Central memory CD4-positive, alpha-beta T cell (primary cell): Measurements from ENCODE around the gene JAKMIP2.
"Not testable (repeated sequence)": the region's sequence is repeated elsewhere in the genome, so short reads cannot be mapped to it uniquely, and the experiment has no call there.

Experiments used
- DNase-seq: peaks from one replicate; pipeline ENCODE4 v3.0.0; 2022
- total RNA-seq, 3 experiments: gene quantifications; one replicate each; lab custom pipeline; 2026; lab: John Stamatoyannopoulos, UW

Gene JAKMIP2
- total RNA-seq = 5.0 to 23.9 (median 9.8) reads per million in 3 experiments

DNA sequence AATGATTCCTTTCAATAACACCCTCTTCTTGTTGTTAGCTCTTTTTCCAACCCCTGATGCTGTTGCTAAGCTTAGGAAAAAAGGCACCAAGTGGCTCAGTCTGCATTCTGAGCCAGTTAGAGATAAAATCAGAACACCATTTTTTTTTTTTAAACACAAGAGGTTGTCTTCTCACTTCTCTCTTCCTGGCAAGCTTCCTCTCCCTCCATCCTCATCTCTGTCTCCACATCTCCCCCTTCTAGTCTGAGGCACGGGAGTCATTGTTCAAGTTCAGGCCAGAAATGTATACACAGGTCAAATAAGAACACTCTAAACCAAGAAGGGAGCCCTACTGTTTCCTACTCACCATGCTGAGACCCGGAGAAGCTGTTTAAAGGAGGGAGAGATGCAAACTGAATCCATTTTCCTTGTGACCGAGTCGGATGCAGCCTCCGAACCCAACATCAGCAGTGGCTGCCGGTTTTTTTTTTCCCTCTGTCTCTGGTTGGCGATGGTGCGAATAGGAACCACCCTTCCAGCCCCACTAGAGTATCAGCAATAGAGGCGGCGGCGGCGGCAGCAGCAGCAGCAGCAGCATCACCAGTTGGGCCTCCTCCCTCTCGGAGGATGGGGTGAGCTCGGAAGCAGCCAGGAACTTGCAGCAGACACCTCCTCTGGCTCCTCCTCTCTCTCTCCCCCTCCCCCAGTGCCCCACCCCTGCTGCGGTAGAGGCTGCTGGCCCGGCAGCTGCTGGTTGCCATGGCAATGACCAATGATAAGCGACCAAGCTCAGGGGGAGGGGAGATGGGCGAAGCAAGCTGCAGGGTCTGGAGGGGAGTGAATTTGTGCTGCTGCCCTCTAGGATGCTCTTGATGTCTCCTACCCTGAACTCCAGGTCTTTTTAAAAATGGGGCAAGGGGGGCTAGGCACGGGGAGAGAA, at the start of gene JAKMIP2:
Gene JAKMIP2 (minus strand): TSS at position 619 of the 919 bp plus-strand sequence. CDS start 110,922 bp downstream, outside the sequence.
- peak; percentile 59 for DNase-seq

DNA sequence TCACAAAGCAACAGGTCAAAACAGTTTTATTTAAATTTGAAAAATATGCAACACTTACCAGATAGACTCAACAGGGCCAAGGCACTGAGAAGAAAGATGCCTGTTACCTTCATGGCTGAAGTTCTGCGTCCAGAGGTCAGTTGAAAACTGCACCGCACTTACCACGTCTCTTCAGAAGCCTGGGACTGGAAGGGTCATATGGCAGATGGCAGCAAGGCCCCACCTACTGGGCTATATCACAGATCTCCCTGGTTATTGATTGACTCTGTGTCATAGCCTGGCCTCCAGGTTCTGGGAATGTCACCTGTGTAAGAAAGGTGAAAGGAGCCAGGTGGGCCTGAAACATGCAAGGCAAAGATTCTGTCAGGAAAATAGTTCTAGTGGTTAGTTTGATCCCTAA, 48.9 kb upstream of the JAKMIP2 start, which contains the start of gene SPINK1:
Gene SPINK1 (minus strand): TSS at position 207 of the 400 bp plus-strand sequence. CDS start 94 bp downstream, at position 113.
- no peak for DNase-seq

DNA sequence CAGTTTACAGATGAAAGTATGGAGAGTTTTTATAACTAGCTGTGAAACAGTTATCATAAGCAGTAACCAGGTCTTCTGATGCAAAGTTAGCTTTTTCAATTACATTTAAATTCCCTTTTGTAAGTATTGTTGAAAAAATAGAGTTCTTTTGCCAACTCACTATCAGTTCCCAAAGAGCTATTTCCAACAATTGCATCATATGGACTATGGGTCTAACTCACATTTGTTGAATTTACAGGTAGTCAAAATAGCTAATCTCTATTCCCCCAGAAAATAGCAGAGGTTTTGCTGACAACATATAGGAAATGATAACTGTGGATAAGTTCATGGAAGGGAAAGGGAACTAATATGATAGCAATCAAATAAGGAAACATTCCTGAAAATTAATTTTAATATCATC, 47.5 kb upstream of the JAKMIP2 start:
- DNase-seq = no peak

DNA sequence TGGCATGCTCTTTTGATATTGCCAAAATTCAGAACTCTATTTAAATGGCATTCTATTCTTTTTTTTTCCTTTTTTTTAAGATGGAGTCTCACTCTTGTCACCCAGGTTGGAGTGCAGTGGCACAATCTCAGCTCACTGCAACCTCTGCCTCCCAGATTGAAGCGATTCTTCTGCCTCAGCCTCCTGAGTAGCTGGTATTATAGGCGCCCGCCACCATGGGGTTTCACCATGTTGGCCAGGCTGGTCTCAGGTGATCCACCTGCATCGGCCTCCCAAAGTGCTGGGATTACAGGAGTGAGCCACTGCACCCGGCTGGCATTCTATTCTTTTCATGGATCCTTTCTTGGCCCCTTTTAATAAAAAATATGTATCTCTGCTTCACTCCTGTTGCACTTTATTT, 44.5 kb upstream of the JAKMIP2 start:
- DNase-seq = not testable (repeated sequence)

DNA sequence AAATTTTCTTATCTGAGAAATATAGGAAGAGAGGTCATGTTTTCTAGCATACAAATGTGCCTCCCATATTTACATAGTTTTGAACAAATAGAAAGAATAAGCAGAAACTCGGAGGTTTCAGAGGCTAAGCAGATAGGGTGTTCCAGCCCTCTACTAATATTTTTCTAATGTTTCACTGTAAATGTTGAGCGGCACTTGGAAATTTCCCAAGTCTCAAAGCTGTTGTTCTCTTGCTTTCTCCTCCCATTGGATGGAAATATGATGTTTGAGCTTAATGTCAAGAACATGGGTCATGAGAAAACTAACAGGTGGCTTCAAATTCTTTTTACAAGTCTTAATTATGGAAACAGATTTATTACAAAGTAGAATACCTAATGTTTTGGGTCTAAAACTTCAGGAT, 43.8 kb upstream of the JAKMIP2 start:
- DNase-seq = no peak

DNA sequence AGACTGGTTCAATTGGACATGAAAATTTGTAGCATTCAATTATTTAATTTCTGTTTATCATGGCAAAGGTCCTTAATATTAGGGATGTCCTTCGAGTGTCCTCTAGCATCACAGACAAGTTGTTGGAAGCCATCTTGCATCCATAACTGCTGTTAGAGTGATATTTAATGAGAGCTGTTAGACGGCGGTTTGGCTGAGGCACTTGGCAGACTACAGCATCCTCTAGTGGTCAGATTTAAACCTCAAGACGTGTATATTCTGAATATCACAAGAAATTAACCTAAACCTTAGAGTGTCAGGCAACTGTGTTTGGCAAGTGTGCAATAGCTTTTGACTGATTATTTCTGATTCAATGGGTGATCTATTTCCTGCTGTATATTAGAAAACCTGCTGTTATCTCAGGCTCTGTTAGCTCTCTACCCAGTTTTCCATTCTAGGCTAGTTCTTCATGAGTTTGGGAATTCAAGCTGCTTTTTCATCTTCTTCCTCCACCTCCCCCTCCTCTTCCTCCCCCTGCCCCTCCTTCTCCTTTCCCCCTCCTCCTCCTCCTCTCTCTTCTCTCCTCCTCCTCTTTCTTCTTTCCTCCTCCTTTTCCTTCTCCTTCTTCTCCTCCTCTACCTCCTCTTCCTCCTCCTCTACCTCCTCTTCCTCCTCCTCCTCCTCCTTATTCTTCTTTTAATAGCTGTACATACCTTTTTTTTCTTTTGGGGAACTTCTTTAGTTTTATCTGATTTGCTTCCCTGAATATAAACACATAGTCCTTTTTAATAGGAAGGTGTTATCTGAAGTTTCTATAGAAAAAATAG, 40.4 kb upstream of the JAKMIP2 start:
- peak; percentile 4 for DNase-seq

DNA sequence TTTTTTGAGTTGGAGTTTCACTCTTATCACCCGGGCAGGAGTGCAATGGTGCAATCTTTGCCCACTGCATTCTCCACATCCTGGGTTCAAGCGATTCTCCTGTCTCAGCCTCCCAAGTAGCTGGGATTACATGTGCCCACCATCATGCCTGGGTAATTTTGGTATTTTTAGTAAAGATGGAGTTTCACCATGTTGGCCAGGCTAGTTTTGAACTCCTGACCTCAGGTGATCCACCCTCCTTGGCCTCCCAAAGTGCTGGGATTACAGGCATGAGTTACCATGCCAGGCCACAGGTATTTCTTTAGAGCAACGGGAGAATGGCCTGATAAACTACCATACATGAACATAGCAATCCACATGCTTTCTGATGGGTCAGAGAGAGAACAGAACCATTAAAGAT, 39.7 kb upstream of the JAKMIP2 start:
- DNase-seq = not testable (repeated sequence)

DNA sequence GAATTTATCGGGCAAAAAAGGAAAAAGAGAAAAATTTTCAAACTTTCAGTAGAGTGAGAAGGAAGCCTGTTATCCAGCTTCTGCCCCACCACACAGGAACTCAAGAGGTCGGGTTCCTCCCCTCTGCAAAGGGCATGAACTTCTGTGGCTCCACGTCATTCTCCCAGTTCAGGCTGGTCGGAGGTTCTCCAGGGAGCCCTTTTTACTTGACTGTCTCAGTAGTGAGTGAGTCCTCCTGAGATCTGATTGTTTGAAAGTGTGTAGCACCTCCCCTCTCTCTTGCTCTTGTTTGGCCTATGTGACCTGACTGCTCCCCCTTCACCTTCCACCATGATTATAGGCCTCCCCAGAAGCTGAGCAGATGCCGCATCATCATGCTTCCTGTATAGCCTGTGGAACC, 39.2 kb upstream of the JAKMIP2 start:
- DNase-seq = no peak

DNA sequence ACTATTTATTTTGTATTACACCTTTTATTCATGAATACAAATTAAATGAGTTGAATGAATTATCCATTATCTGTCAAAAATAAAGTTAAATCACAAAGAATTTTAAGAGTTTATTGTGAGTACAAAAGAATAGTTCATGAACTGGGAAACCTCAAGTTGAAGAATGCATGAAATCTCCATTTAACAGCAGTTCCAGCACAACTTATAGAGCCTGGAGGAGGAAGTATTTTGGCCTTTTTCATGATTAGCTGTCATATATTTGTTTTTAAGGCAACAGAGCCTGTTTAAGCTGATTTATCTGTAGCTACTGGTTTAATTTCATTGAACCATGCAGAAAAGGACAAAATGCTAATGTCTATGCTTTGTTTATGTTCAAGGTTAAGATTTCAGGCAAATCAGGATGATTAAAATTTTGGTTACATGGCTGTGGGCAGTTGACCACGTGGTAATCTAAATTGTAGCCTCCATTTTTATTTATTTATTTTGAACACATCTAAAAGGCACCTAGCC, 36.8 kb upstream of the JAKMIP2 start:
- no peak for DNase-seq

DNA sequence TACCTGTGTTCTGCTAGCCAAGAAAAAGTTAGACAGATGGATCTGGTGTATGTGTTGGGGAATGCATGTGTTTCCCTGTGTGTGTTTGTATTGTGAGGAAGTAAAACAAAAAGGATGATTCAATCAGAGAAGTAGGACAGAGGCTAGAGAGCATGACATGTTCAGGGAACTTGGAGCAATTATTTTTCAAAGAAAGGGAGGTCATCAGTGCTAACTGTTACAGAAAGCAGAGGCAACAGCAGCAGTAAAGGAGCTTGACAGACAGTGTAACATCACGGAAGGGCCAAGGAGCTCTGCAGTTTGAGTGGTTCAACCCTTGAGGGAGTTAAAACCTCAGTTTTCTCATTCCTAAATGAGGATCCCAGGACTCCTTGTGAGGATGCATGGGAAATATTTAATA, 35.8 kb upstream of the JAKMIP2 start:
- DNase-seq = no peak

DNA sequence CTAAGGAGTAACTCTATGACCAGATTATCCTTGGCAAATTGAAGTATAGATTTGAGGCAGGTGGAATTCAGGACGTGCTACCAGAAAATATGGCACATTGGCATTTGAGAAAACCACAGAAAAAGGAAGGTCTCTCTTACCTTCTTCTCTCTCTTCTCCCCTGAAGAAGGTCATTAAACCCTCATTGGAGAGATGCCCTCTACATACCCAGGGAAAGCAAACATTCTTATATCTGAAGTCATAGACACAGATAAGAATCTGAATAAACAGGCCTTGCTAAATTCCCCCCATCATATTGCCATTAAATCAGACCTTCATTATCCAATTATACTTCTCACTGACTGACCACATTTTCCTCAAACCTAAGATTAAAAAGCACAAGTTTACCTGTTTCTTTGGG, 31.2 kb upstream of the JAKMIP2 start:
- no peak for DNase-seq

DNA sequence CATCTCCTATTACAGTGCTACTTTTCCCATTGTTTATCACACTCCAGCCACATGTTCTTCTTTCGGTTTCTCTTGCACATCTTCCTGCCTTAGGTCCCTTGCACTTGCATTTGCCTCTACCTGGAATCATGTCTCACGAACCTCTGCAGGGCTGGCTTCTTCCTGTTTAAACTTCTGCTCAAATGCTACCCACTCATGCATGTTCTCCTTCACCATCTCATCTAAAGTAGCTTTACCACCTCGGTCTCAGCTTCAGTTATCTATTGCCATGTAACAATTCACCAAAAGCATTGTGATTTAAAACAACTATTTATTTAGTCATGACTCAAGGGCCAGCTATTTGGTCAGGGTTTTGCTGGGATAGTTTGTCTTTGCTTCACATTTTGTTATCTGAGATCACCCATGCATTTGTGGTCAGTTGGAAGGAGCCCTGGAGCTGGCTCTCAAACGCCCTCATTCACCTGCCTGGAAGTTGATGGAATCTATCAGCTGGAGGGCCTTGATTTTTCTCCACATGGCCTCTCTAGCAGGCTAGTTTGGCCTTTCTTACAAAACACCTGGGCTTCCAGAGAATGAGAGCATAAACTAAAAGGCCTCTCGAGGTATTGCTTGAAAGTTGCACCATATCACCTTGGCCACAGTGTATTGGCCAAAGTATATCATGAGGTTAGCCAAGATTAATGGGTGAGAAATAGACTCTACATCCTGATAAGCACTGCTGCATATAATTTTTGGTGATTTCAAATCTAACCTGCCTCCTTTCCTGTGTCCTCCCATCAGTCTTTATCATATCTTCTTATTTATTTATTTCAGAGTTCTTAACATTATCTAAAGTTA, 27.5 kb upstream of the JAKMIP2 start:
- no peak for DNase-seq

DNA sequence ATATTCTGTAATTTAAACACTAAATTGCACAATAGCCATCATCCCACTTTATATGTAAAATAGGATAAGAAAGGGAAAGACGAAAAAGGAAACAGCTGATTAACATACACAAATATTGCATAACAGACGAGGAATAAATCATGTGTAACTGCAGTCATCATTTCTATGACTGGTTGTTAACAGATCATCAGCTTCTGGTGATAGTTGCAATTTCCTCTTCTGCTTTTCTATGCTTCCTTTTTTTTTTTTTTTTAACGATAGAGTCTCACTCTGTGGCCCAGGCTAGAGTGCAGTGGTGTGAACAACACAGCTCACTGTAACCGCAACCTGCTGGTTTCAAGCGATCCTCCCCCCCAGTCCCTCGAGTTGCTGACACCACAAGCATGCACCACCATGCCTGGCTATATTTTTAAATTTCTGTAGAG, 22.5 kb upstream of the JAKMIP2 start:
- no peak for DNase-seq

DNA sequence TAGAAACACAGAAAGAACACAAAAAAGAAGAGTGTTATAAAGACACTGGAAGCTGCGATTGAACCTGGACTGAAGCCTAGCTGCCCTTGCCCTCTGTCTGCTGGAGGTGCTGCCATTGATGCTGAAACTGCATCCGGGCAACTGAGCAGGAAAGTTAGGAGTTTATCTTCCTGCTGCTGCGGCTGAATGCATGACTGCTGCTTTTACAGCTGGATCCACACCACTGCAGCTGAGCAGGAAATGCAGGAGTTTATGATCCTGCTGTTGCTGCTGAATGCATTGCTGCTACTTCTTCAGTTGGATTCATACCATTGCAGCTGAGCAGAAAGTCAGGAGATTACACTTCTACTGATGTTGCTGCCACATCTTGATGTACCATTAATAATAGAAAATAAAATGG, 21.8 kb upstream of the JAKMIP2 start:
- no peak for DNase-seq

DNA sequence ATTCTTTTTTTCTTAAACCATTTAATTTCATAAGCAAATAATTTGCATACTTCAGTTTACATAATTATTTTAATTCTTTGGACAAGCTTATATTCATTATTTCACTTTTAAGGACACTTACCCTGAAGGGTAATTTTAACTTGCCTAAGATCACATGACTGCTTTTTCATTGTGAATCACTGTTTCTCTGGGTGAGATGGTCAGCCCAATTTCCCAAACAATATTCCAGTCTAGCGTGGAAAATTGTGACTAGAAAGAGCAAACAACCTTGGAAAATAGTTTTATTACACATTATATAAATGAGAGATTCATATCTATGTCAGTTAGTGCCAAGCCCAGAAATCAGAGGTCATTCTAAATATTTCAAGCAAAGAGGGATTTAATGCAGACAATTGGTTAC, 21.4 kb upstream of the JAKMIP2 start:
- DNase-seq = no peak

DNA sequence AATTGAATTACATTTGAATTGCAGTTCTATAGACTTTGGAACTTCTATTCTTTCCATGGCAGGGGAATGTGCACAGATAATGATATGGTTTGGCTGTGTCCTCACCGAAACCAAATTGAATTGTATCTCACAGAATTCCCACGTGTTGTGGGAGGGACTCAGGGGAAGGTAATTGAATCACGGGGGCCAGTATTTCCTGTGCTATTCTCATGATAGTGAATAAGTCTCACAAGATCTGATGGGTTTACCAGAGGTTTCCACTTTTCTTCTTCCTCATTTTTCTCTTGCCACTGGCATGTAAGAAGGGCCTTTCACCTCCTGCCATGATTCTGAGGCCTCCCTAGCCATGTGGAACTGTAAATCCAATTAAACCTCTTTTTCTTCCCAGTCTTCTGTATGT, 20.6 kb upstream of the JAKMIP2 start:
- DNase-seq = not testable (repeated sequence)

DNA sequence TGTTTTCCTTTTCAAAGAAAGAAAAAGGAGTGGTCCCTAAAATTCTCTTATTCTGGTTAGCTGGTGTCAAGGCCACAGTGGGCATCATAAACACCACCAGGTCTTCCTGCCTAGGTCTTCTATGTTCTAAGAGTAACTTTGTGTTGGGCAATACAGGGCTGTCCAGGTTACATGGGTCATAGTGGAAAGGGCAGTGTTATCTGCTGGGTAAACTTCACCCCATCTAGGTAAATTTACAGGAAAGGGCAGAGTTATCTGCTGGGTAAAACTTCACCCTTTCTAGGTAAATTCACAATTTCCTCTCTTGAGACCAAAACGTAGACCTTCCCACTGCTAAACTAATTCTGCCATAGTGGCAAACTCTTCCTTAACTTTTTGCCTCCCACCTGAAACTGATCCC, 18.9 kb upstream of the JAKMIP2 start:
- DNase-seq = no peak

DNA sequence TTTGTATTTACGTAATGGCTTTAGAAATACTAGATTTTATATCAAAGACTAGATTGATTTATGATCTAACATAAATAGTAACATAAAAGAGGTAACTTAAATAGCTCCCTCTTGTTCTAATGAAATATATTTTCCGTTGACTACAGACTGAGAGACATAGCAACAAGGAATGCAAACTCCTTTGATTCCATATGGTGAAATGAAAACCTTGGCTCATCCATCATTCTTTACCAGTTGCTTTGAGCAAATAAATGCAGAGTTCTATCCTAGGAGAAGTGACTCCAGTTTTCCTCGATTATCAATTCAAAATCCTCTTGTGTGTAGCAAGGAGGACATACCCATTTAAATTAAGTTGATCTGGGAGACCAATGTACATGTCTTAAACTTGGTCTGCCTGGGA, 18.0 kb upstream of the JAKMIP2 start:
- DNase-seq = no peak

DNA sequence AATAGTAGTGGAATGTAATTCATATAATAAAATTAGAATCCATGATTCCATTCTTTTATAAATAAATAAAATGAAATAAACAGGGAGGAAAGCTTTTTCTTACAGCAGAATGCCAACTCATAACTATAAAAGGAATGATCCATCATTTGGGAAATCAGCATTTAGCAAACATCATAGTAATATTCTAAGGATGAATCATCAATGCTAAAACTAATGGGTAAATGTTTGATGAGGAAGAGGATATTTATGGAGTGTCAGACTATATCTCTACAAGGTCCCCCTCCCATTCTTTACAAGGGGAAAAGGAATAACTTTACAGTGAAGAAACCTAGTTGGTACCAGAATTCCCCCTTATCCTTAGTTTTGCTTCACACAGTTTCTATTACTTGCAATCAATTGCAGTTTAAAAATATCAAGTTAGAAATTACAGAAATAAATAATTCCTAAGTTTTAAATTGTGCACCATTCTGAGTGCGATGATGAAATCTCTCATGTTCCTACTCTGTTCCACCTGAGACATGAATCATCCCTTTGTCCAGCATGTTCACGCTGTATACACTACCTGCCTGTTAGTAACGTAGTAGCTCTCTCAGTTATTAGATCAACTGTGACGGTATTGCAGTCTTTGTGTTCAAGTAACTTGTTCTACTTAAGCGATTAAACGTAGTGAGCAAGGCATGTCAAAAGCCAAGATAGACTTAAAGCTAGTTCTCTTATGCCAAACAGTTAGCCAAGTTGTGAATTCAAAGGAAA, 14.2 kb upstream of the JAKMIP2 start:
- DNase-seq = no peak

DNA sequence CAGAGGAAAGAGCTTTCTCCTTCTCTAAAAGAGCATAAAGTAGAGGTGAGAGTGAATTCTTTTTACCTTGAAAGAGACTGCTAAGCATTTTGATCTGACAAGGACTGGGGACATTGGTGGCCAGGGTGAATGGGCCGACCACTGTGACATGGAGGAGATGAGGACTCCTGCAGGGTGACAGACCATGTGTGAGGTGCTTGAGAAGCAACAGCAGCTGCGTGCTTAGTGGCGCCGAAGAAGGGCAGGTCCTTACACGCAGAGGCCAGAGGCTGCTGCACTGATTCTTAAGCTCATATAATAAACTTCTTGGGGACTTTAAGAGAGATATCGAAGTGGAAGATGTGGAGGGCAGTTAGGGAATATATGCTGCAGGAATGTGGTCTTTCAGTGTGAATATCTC, 8.7 kb upstream of the JAKMIP2 start:
- DNase-seq = no peak

DNA sequence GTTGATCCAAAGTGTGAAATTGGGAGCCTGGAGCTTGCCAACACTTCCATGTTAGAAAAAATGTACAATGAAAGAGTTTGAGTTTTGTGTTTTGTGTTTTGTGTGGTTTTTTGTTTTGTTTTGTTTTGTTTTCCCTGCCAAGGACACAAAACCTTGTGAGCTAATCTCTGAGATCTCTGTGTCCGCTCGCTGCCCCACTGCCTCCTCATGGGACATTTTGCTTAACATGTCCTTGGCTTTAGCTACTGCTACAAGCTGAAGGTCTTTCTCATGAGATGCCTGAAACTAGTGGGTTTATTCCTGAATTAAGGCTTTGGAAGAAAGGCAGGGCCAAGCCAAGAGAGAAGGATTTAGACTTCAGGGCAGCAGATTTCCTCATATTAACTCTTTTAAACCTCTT, 7.3 kb upstream of the JAKMIP2 start:
- DNase-seq = no peak

DNA sequence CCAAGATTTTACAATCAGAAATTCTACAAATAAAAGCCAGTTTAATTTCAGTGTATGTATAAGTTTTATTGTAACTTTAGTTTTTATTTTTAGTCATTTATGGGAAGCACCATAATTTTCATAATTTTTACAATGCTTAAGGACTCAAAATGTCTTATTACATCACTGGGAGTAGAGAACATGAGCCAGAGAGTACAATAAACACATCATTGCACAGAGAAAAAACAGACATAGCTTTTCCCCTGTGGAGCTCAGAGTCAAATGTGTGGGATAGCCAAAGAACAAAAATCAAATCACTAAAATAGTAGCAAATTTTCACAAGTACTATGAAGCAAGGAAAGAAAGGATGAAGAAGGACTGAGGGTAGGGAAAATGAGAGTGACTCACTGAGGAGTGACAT, 5.5 kb upstream of the JAKMIP2 start:
- DNase-seq = no peak
